Stimulated activated CD8-positive, alpha-beta memory T cell treated with anti-CD3 and anti-CD28 coated beads, Interleukin-12 subunit alpha, Interleukin-12 subunit beta, amount 100 ng/mL, for 1 hour (primary cell): ENCODE measurements around the gene SLC47A1.
"Not testable (repeated sequence)": the region's sequence is repeated elsewhere in the genome, so short reads cannot be mapped to it uniquely, and the experiment has no call there.

Experiments used
- DNase-seq: peaks from one replicate; pipeline ENCODE4 v3.0.0-alpha.2; 2020; ENCODE audit warnings: low read depth

Gene SLC47A1

DNA sequence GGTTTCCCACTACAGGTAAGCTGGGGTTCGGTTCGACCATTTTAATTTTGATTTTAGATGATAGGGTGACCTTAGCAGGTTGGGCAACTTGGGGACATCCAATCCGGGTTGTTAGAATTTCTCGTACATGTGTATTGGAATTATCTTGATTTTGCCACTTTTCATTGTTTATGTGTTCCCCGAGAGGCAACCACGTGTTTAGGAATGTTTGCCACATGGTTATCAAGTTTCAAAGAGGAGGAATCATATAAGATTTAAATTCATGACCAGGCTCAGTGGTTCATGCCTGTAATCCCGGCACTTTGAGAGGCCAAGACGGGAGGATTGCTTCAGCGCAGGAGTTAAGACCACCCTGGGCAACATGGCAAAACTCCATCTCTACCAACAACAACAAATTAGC, 10.0 kb upstream of the SLC47A1 start:
- no peak for DNase-seq

DNA sequence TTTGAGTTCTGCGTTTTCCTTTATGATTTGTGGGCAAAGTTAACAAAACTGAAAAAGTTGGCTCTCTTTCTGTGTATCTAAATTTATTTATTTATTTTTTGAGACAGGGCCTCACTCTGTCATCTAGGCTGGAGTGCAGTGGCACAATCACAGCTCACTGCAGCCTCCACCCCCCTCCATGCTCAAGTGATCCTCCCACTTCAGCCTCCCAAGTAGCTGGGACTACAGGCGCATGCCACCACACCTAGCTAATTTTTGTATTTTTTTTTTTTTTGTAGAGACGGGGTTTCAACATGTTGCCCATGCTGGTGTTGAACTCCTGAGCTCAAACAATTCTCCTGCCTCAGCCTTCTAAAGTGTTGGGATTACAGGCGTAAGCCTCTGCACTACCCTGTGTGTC, 6.7 kb upstream of the SLC47A1 start:
- DNase-seq, result not testable (repeated sequence)

DNA sequence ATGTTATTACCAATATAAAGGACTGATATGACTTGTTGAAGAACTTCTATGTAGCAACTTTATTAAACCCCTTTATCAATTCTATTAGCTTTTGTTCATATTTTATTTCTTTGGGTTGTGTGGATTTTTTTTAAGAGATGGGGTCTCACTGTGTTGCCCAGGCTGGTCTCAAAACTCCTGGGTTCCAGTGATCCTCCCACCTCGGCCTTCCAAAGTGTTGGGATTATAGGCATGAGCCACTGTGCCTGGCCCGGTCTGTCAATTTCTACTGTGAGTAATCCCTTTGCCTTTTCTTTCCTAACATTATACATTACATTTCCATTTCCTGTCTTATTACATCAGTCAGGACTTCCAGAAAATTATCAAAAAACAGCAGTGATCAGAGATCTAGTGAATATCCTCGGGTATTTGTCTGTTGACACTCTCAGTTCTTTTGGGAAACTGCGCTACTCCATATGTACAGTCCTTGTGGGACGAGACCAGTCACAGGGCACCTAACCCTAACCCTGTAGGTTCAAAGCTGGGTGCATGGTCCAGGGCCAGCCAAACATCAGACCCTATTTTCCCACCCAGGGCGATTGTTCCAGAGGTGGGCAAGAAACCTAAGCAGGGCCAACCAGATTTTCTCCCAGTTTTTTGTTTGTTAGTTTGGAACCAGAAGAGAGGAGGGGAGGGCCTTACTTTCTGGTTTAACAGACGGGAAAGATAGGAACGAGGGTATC, 1.7 kb upstream of the SLC47A1 start:
- DNase-seq, result no peak

DNA sequence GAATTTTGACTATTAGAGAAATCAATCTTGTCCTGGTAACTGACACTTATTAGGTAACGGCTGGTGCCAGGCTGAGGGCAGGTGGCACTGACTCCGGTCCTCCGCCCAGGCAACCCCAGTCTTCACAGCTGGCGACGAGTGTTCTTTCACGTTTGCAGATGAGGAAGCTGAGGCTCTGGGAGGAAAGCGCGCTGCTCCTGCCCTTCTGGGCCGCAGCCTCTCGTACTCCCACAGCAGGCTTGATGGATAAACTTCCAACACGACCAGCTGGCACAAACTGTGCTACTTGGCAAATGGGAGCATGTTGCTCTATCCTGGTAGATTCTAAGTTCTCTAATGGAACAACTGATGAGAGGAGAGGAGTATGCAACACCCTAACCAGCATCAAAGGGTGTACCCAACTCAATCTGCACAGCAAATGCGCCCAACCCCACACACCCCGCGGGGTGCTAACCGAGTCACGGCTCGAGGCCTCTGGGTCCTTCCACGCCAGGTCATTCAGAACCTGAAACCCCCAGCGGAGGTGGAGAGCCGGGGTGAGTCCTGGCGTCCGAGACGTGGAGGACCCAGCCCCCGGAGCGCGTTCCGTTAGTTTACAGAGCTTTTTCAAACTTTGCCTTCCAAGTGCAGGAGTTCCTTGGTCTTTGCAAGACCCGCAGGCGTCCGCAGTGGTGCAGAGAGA, 477 bp upstream of the SLC47A1 start:
- no peak for DNase-seq

DNA sequence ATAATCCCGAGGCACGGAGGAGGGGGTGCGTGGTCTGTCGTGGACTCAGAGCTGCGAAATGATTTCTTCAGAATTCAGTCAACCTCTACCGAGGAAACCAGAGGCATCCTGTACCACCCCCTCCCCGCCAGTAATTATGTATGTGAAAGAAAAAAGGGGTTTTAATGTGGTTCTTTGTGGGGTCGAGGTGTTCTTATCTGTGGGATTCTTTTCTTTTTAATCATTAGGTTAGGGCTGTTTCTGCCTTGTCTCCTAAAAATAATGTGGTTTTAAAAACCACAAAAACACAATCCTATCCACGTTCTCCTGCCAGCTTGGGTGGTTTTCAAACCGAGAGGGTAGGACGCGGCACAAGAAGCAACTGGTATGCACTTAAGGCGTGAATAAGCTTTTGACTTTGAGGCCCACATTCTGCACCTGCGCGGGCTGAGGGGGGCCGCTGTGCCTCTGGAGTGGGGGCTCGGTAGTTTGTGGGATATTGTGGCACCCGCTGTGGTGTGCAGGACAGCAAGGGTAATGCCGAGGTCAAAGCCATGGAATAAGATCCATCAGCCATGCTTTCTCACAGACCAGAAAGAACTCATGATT, 1.0 kb downstream of the SLC47A1 start:
- DNase-seq, result no peak

DNA sequence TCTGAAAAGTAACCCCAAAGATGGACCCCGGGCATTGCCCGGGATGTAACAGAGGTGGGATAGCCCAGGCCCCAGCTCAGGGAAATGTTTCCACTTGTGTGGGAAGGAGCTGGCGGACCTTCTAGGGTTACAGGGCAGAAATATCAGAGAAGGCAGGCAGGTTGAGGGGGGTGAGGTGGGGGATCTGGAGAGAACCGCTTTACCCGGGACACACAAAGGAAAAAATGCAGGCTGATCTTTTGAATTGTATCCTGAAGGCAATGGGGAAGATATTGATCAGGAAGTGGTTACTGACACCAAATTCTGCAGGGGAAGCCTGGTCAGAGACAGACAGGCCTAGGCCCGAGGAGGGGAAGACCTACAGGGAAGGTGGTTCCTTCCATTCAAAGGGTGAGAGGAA, 3.5 kb downstream of the SLC47A1 start:
- no peak for DNase-seq

DNA sequence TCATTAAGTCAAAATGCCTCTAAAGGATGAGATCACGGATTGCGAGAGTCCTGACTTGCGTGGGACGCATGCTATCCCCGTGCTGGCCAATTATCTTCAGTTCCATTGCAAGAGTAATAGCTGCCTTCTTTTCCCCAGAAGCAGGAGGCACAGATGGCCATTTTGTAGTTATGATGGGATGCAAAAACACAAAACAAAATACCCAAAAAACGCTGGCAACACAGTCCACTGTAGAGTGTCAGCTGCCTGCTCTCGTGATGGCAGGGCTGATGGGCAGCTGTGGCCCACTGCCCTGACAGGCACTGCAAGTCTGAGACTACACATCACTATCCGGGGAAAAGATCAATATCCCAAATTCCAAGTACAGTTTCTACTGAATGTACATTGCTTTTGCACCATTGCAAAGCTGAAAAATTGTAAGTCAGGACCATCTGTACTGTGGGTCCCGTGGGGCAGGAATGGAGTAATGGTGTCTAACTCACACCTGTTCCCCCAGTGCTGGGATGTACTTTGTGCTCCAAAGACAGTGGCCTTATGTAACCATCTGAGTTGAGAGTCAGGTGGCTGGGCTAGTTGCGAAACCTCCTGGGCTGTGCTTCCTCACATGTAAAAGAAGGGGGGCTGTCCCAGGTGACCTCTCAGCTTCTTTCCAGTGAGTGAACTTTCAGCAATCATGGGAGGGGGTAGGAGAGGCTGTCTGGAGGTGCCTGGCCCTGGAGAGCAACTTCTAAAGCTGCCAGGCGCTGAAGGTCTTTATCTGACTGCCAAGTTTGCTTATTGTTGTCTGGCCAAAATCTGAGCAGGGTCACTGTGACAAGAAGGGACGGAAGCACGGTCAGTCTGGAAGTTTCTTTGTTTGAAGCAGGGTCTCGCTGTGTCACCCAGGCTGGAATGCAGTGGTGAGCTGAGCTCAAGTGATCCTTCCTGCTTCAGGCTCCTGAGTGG, 4.7 kb downstream of the SLC47A1 start:
- no peak for DNase-seq

DNA sequence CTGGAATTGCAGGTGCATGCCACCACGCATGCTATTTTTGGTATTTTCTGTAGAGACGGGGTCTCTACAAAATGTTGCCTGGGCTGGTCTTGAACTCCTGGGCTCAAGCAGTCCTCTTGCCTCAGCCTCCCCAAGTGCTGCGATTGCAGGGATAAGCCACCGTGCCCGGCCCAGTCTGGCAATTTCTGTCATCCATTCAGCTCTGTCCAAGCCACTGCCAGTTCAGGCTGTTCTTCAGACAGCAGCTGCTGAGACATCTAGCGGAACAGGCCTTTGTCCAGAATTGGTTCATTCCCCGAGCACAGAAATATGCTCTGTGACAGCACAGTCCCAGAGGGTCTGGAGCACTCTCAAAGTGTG, 5.4 kb downstream of the SLC47A1 start:
- no peak for DNase-seq

DNA sequence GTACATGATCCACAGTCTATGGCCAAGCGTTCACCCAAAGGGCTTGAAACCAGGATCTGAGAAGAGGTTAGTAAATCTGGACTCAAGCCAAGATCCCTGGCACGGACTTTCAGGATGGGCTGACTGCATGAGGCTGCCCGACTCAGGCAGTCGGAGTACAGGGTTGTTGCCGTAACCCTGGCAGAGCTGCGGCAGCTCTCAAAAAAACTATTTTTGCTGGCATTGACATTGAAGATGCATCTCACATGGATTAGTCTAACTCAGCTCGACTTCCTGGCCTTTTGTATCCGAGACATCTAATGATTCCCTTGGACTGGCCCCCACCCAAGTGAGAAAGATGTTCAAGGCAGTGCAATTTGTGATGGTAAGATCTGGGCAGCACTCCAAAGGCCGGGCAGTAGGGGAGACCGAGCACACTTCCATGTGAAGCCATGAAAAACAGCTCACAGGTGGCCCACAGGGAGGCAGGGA, 6.2 kb downstream of the SLC47A1 start:
- no peak for DNase-seq

DNA sequence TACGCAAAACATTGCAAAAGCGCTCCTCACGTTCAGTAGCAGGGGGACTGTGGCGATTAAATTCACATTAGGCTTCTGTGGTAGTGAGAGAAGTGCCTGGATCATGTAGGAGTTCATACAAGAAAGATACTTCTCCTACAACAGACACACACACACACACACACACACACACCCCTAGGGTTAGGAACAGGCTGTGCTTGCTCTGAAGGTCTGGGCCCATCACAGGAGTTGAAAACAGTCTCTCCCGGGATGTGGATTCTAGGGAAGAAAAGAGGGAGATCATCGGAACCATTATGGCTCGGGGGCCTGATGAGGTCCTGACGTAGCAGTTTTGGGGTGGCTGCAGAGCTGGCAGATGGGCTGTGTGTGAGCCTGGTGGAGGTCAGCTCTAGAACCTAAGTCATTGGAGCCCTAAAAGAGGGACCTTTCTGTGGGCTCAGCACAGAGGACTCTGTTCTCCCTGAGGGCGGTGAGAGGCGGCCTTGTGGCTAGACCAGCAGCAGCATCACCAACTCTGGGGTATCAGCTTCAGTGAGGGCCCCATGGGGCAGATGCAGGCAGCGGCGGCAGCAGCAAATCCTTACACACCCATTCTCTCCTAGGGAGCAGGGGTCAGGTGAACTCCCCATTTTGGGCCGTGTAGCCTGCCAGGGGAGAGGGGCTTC, 7.2 kb downstream of the SLC47A1 start:
- DNase-seq, result no peak

DNA sequence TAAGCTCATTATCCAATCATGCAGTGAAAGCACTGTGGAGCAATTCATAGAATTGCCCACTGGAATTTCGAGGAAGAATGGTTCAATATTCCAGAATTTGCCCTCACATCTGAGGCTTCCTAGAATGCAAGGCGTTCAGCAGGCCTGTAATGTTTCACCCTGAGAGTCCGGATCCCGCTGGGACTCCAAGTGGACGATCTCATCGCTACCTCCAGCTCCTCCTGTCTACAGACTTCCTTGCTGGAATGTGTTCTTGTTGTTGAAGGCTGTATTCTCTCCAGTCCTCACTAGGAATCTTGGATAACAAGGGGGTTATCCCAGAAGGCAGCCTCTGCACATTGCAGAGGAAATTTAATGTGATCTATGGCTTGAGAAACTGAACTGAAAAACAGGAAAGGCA, 7.8 kb downstream of the SLC47A1 start:
- DNase-seq, result no peak

DNA sequence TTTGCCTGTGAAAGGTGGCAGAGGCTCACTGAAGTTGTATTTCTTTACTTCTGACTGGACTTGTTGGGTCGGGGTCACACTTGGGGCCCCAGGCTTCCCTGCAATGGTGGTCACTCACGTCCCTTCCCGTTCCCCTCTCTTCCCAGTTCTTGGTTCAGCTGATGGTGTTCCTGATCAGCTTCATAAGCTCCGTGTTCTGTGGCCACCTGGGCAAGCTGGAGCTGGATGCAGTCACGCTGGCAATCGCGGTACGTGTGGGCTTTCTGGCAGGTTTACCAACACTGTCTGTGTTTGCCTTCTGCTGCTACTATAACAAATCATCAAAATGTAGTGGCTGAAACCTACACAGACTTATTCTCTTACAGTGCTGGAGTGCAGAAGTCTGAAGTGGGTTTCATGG, 8.6 kb downstream of the SLC47A1 start:
- no peak for DNase-seq

DNA sequence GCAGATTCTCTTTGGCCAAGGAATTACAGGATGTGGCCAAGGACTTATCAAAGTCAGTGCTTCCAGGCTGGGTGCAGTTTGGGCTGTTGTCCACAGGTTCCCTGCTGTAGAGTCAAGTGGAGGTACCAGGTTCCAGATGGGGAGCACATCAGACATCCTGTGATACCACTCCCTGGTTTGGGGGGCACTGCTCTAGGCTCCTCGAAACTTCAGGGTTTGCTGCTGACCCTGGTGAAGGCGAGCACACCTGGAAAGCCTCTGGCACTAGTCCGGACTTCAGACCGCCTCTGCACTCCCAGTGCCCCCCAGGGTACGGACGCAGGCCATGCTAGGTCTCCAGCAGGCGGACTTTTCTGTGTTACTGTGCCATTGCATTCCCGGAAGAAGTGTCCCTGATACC, 10.7 kb downstream of the SLC47A1 start:
- no peak for DNase-seq

DNA sequence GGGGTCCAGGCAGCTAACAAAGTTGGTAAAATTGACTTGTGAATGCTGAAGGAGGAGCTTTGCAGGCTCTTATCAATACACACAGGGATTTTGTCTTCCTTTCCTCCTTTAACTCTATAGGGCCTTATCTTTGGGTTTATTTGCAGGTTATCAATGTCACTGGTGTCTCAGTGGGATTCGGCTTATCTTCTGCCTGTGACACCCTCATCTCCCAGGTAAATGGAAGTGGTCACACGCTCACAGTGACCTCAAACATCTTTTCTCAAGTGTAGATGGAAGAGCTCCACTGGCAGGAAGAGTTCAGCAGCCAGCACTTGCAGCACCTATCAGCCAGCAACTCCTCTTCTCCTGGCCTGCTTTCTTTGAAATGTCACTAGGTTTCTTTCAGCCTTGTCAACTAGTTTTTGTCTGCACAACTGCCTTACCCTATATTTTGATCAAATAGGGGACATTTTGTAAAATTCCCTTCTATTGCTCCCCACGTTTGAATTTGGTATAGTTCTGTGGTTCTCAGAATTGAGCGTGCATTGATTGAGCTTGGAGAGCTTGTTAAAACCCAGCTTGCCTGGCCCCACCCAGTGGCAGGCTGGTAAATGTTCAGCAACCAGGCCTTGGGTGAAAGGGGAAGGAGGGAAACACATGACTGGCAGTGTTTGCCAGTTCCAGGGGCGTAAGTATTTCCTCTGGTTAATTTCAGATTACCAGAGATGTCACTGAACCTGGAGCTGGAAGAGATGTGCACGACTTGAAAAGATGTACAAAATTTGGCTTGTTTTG, 12.8 kb downstream of the SLC47A1 start:
- no peak for DNase-seq

DNA sequence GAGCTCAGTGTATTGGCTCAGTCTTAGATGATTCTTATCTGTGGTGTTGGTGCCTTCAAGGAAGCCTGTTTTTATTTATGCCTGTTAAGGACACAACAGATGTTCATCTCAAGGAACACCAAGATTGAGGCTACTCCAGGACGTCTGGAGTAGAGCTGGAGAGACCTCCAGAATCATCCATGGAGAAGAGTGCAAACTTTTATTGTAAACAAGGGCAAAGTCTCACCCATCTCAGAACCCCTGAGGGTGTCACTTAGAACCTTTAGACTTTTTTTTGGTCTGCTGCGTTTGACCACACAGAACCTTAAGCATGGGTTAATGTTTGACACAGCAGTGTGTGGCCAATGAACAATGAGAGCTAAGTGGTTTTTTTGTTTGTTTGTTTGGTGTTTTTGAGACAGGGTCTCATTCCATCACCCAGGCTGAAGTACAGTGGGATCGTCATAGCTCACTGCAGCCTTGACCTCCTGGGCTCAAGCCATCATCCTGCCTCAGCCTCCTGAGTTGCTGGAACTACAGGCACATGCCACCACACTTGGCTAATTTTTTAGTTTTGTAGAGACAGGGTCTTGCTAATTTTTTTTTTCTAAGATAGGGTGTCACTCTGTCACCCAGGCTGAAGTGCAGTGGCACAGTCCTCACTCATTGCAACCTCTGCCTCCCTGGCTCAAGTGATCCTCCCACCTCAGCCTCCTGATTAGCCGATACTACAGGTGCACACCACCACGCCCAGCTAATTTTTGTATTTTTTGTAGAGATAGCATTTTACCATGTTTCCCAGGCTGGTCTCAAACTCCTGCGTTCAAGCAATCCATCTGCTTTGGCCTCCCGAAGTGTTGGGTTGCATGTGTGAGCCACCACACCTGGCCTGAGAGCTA, 16.3 kb downstream of the SLC47A1 start:
- no peak for DNase-seq

DNA sequence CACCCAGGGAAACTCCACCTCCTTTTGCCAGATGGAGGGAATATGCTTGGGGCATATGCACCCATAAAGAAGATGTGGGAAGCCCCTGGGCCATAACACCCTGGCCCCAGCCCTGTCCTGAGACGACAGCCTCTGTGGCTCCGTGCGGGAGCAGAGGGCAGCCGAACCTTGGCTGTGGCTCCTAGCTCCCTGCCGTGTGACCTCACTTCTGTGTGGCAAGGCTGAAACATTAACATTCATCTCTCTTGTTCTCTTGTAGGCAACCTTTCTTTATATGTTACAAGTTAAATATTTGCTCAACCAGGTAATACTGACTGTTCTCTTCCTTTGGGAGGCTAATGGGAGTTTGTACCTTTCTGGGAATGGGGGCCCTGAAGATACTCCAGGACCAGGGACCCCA, 17.5 kb downstream of the SLC47A1 start:
- no peak for DNase-seq

DNA sequence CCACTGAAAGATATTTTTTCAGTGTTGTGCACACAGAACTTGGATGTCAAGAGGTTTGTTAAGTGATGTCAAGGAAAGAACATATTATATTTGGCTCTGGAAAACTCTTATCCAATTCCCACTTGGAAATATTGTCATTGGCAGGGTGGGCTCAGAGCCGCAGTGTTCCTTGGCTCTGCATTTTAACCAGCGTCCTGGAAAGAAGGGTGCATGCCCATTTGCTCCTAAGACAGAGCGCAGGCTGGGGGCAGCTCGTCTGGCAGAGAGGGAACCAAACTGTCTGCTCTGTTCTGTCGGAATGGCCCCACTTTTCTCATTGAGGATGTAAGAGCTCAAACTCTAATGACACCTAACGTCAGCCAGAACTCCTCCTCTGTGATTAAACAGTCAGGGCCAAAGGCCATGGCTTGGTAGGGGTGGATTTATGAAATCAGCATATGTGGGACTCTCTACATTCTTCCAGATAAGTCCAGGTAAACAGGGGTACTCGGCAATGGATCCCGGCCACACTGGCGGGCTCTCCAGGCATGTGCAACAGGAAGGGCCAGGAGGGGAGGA, 18.0 kb downstream of the SLC47A1 start:
- DNase-seq, result no peak

DNA sequence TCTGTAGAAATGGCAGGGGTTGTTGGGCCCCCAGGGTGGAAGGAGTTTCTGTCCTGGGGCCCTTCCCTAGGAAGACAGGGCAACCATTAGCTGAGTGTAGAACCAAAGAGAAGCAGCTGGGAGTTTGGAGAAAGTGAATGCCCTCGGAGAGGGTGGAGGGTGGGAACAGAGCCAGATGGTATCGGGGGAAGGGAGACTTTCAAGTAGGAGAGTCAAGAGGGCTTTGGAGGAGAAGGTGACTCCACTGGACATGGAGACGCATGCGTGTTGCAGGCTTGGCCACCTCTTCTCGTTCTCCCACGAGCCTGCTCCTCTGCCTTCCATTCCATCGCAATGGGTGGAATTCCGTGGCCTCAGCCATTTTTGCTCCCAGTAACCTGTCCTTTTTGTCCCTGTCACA, 19.4 kb downstream of the SLC47A1 start:
- DNase-seq, result no peak

DNA sequence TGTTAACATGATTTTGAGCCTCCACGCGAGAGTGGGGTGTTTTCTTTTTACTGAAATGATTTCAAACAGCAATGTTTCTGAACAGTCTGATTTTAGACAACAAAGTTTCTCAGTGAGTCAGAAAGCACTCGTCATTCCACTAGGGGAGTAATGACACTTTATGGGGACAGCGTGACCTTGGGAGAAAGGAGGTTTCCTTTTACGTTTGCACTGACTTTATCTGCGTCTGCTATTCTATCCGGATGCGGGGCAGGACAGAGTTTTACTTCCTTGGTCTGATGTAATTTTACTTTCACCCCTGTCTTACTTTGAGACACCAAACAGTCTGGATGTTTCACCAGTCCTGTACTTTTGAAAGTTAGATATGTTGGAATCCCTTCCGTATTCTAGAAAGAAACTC, 20.7 kb downstream of the SLC47A1 start:
- DNase-seq, result no peak

DNA sequence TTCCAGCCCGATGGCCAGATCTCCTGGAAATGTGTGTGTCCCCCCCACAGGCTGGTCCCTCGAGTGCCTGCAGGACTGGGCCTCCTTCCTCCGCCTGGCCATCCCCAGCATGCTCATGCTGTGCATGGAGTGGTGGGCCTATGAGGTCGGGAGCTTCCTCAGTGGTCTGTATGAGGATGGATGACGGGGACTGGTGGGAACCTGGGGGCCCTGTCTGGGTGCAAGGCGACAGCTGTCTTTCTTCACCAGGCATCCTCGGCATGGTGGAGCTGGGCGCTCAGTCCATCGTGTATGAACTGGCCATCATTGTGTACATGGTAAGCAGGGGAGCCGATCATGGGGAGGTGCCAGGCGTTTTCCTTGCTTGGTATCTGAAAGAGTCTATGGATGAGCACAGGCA, 22.1 kb downstream of the SLC47A1 start:
- DNase-seq, result no peak
